Measurements from ENCODE around the gene FCRL6. TPM values are rescaled to one million over a fixed set of nuclear protein-coding genes. Genes with fewer than 3 reads are reported as not detected.

FCRL6 gene
- not detected in 2 replicates for total RNA-seq (2014; rRNA removed; shearing (Covaris generic))

- DNase-seq (ENCODE audit: low read depth) = no peak
Measured at GRCh38 chr1:159802111-159802510, at the start of gene FCRL6. FCRL6 (plus strand) TSS chr1:159802360; CDS start chr1:159802425, 65 bp downstream.

DNA sequence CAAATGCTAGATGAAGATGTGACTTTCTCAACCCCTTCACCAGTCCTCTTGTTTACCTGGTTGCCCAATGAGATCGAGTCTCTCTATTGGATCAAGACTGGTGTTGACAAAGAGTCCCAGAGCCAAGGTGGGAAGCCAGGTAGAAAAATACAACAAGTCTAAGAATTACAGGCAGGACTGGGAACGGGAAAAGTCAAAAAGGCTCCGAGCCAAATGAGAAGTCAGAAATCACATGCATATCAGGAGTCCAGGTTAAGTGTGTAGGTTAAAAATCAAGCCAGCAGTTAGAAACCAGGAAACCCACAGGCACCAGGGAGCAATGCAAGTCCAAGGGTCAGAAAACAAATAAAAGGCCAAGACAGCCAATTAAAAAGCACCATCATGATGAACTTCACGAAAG is 48.8 kb upstream of the FCRL6 start:
- DNase-seq (ENCODE audit: low read depth) = no peak

GRCh38 chr1:159755451-159756007 is 46.6 kb upstream of the FCRL6 start:
- no peak for DNase-seq (ENCODE audit: low read depth)

- no peak for DNase-seq (ENCODE audit: low read depth)
Measured at GRCh38 chr1:159756397-159756796, 45.8 kb upstream of the FCRL6 start.

GRCh38 chr1:159763686-159764085 is 38.5 kb upstream of the FCRL6 start:
- no peak for DNase-seq (ENCODE audit: low read depth)

- no peak for DNase-seq (ENCODE audit: low read depth)
Measured at GRCh38 chr1:159765806-159766205, 36.4 kb upstream of the FCRL6 start.

DNA sequence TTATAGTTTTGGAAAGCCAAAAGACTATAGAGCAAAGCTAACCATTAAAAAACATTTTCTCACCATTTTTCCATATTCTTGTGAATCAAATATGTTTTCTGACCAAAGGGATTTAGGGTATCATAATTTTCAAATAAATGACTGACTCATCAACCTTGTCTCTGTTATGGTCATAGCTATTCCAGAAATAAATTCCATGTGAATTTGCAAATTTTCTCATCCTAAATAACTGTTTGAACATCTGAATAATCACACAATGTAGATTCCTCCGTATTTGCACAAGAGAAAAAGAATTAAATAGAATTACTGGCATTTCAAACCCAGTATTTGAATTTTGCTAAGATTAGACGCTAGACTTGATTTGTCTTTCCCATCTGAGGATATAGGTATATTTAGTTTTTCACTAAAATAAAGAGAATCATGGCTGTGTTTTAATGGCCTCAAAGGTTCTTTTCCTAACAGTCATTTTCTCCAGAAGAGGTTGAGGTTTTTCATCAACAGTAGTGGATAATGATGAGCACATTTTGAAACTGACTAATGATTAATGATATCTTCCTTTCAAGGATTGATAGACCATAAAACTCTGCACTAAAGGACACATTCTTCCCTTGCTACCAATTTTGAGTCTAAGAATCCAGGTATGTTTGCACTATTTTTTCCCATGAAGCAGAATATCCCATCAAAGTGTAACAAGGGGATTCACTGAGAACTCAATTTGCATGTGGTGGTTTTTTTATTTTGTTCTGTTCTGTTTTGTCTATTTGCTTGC is 30.8 kb upstream of the FCRL6 start:
- DNase-seq (ENCODE audit: low read depth) = no peak

DNA sequence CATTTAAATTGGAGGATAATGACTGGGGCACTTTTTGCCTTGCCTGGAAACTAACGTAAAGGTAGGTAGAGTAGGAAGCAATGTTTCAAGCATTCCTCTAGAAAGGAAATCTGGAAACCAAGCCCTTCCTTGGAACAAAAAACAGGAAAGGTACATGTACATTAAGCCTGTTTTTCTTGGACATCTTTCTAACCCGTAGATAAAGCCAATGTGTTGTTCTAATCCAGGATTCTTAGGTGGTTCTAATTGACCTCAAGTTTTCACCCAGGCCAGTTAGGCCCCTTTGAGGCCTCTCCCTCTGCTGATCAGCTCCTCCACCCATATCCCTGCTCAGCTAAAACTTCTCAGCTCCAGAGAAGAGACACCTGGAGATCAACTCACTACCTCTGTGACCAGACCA is 27.7 kb upstream of the FCRL6 start:
- no peak for DNase-seq (ENCODE audit: low read depth)

DNA sequence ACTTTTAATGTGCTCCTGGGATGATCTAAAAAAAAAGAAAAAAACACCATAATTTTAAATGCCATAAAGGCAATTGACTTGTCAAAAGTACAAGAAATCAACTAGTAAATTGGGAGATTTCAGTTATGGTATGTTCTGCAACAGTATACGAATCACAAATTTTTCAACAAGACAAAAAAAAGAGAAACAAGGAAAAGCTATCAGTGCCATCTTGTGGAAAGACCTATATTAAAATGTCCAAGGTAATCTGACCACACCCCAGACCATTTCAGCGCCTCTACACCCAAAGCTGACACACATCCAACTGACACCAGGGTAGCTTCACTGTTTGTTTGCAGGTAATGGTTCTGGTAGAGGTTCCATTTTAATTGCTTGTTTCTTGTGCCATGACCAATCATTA is 26.4 kb upstream of the FCRL6 start:
- DNase-seq (ENCODE audit: low read depth) = no peak

- no peak for DNase-seq (ENCODE audit: low read depth)
Measured at GRCh38 chr1:159778266-159778665, 23.9 kb upstream of the FCRL6 start.

- peak; percentile 84 for DNase-seq (ENCODE audit: low read depth)
Measured at GRCh38 chr1:159779403-159779851, 22.7 kb upstream of the FCRL6 start.

DNA sequence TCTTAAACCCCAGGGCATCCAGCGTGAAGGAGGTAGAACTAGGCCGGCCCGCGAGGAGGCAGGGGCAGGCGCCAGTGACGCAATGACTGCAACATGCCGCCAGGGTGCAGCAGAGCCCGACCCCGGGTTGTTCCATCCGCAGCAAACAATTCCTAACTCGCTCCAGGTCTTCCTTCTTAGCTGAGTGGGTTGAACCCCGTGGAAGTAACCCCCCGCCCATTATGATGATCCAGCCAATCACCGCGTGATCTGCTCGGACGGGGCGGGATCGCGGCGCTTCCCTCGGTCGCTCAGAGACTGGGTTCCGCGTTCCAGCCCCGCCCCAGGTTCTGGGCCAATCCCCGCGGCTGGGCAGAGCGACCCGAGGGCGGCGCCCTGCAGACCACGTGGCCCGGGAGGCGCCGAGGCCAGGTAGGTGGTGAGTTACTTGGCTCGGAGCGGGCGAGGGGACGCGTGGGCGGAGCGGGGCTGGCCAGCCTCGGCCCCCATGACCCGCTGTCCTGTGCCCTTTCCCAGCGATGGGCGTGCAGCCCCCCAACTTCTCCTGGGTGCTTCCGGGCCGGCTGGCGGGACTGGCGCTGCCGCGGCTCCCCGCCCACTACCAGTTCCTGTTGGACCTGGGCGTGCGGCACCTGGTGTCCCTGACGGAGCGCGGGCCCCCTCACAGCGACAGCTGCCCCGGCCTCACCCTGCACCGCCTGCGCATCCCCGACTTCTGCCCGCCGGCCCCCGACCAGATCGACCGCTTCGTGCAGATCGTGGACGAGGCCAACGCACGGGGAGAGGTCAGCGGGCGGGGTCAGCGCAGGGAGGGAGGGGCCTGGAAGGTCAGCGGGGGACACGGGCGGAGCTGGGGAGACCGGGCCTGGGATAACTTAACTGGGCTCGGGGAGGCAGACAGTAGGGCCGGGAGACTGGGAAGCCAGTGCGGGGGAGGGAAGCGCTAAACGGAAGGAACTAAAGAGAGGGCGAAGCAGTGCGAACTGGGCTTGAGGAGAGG is 21.3 kb upstream of the FCRL6 start, which contains the start of gene DUSP23:
Gene DUSP23 (plus strand): TSS at position 380 of the 1,000 bp plus-strand sequence. CDS start 139 bp downstream, at position 519.
- peak; percentile 76 for DNase-seq (ENCODE audit: low read depth)

- DNase-seq (ENCODE audit: low read depth) = no peak
Measured at GRCh38 chr1:159781992-159782391, 20.2 kb upstream of the FCRL6 start.

DNA sequence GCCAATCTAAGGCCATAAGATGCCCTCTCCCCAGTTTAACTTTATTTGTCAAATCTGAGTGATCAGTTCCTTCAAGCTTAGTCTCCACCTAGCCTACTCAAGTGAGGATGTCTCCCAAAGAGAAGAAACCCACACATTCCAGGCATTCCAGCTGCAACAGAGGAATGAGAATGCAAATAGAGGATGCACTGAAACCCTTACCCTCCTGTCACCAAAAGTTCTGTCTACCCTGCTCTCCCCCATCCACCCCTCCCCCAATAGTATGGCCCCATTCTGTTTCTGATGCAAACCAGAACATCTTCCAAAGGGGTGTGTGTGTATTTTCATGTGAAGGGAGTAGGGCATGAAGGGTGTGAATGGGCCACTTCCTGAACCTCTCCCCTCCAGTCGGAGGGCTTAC is 18.4 kb upstream of the FCRL6 start:
- no peak for DNase-seq (ENCODE audit: low read depth)

DNA sequence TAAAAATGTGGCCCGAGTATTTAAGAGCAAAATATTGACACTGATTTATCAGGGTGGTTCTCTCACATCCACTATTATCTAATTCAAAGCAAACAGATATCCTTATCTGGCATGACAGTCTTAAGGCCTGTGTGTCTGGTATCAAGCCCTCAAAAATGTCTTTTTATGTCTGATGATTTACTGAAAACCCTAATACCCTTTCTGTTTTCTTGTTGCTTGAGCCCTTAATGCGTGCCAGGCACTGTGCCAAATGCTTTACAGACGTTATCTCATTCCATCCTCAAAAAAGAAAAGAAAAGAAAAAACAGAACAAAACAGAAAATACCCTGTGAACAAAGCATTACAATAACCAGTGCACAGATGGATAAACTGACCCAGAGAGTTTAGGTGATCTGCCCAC is 15.7 kb upstream of the FCRL6 start:
- DNase-seq (ENCODE audit: low read depth) = no peak

- DNase-seq (ENCODE audit: low read depth) = no peak
Measured at GRCh38 chr1:159786966-159787365, 15.2 kb upstream of the FCRL6 start.

DNA sequence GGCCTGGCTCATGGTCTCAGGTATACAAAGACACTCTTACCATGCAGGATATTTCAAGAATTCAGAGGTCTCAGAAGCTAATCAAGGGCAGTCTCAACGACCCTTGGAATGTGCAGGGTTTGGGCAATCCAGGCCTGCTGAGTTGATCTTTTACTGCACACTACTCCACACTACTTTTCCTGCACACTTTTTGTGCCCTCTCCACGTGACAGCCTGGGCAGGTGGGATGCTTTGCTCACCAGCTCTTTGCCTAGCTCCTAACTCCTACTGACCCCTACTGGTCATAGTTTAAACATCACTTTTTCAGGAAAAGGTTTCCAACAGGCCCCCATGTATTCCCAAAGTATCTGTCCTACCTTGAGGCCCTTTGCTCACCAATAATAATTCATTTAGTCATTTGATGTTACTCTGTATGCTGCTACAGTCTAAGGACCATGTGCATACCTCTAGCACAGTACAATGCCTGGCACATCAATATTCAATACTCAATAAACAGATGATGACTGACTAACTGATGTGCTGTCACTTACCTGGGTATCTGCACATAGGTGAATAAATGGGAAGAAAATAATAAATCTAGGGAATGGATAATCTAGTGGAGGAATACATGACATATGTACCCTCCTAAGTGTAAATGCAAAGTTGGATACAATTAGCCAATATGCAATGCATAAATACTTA is 11.8 kb upstream of the FCRL6 start:
- peak; percentile 20 for DNase-seq (ENCODE audit: low read depth)

GRCh38 chr1:159791031-159791430 is 11.1 kb upstream of the FCRL6 start:
- DNase-seq (ENCODE audit: low read depth) = no peak

GRCh38 chr1:159791461-159791860 is 10.7 kb upstream of the FCRL6 start:
- DNase-seq (ENCODE audit: low read depth) = no peak

- no peak for DNase-seq (ENCODE audit: low read depth)
Measured at GRCh38 chr1:159795534-159795933, 6.6 kb upstream of the FCRL6 start.

- DNase-seq (ENCODE audit: low read depth) = peak; percentile 84
Measured at GRCh38 chr1:159798893-159799292, 3.3 kb upstream of the FCRL6 start.
